ENCODE results near the gene DYNLT4. TPM values are rescaled to one million over a fixed set of nuclear protein-coding genes. Genes with fewer than 3 reads are reported as not detected.

DYNLT4 gene
- total and polyA plus RNA-seq, 2 of the 13 experiments (the other 11 are each of a cell fraction or from before 2014, with no cell fraction given): 0.77 TPM; not detected in 1

- TF ChIP-seq ZNF275 (CRISPR knock-in tag; IDR thresholded peaks at IDR 0.05; ENCODE audit: borderline replicate concordance) (no peak), SSRP1 (CRISPR knock-in tag; IDR thresholded peaks at IDR 0.05) (peak; percentile 26; the same call in 1 of the 2 replicates), ZNF629 (CRISPR knock-in tag; conservative IDR thresholded peaks at IDR 0.05) (no peak), ZFP36L2 (CRISPR knock-in tag; IDR thresholded peaks at IDR 0.05) (no peak), ZHX2 (IDR thresholded peaks at IDR 0.05; ENCODE audit: low read depth) (no peak), ZHX2 (CRISPR knock-in tag; IDR thresholded peaks at IDR 0.05; ENCODE audit: borderline replicate concordance) (no peak), TCF7L2 (IDR thresholded peaks at IDR 0.05; ENCODE audit: low read depth, low read length) (no peak), ZNF274 (CRISPR knock-in tag; IDR thresholded peaks at IDR 0.05) (peak; percentile 90), HNRNPUL1 (IDR thresholded peaks at IDR 0.05; ENCODE audit: low read depth, low read length) (no peak), HHEX (CRISPR knock-in tag; IDR thresholded peaks at IDR 0.05) (no peak), CC2D1A (CRISPR knock-in tag; IDR thresholded peaks at IDR 0.05) (0 out of 2 replicates have a peak, but pooled peaks have one; percentile 46), ZNF331 (CRISPR knock-in tag; IDR thresholded peaks at IDR 0.05) (peak; percentile 49; the same call in 1 of the 2 replicates), TCF12 (IDR thresholded peaks at IDR 0.05) (no peak), TCF12 (CRISPR knock-in tag; IDR thresholded peaks at IDR 0.05) (peak; percentile 5), ZNF180 (CRISPR knock-in tag; IDR thresholded peaks at IDR 0.05; ENCODE audit: borderline replicate concordance, low read depth) (no peak), ZNF605 (CRISPR knock-in tag; IDR thresholded peaks at IDR 0.05) (peak; percentile 93), ZNF17 (CRISPR knock-in tag; IDR thresholded peaks at IDR 0.05) (0 out of 2 replicates have a peak, but pooled peaks have one; percentile 4), SIN3A (IDR thresholded peaks at IDR 0.05; ENCODE audit: borderline replicate concordance, low read depth, low read length) (peak; percentile 68; the same call in 1 of the 2 replicates), PLSCR1 (CRISPR knock-in tag; IDR thresholded peaks at IDR 0.05; ENCODE audit: borderline replicate concordance) (no peak; the same call in 1 of the 2 replicates), CBX1 (IDR thresholded peaks at IDR 0.05; ENCODE audit: low read depth) (no peak), ZSCAN22 (CRISPR knock-in tag; IDR thresholded peaks at IDR 0.05) (0 out of 2 replicates have a peak, but pooled peaks have one; percentile 9), GMEB1 (CRISPR knock-in tag; IDR thresholded peaks at IDR 0.05; ENCODE audit: borderline replicate concordance) (no peak; the same call in none of the 2 replicates)
These were observed 362 bp upstream of the DYNLT4 start (continued) for GRCh38 chr1:44807364-44808062.
